ENCODE results near the gene GSN.
"Not testable (repeated sequence)": the region's sequence is repeated elsewhere in the genome, so short reads cannot be mapped to it uniquely, and the experiment has no call there.

Gene GSN

GRCh38 chr9:121288673-121289025, 20.7 kb downstream of the GSN start:
- no peak for DNase-seq (ENCODE audit: low read depth)

- no peak for DNase-seq (ENCODE audit: low read depth)
Observed at GRCh38 chr9:121289026-121289771, 21.2 kb downstream of the GSN start.

DNA sequence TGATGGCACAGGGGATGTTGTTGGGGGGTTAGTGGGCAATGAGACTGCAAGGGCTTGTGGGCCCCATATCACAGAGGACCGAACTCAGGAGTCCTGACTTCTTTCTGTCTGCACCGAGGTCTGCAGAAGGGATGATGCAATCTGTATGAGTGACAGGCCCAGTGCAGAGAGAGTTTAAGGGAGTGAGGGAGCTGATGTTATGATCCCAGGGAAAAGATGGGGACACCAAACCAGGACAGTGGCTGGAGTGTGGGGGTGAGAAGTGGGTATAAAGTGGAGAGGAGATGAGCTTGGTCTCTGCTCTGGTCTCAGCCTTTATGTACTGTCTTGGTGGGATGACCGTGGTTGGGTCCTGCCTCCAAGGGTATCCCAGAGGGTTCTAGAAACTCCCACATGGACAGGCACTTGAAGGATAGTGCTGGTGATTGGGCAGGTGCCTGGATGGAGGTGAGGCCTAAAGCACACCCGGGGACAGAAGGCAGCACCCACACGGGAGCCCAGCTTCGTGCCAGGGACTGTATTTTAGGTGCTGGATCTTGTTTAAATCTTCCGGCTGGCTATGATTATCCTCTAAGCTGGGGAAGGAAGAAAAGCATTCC, 21.9 kb downstream of the GSN start:
- no peak for DNase-seq (ENCODE audit: low read depth)

DNA sequence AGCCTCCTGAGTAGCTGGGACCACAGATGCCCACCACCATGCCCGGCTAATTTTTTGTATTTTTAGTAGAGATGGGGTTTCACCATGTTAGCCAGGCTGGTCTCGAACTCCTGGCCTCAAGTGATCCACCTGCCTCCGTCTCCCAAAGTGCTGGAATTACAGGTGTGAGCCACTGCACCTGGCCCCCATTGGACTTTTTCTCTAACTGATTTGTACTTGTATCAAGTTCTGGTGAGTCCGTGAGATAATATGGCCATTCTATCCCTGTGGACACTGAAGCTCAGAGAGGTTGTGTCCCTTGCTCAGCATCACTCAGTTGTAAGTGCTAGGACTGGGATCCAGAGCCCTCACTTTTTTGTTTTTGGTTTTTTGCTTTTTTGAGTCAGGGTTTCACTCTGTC, 23.6 kb downstream of the GSN start:
- DNase-seq (ENCODE audit: low read depth): not testable (repeated sequence)

DNA sequence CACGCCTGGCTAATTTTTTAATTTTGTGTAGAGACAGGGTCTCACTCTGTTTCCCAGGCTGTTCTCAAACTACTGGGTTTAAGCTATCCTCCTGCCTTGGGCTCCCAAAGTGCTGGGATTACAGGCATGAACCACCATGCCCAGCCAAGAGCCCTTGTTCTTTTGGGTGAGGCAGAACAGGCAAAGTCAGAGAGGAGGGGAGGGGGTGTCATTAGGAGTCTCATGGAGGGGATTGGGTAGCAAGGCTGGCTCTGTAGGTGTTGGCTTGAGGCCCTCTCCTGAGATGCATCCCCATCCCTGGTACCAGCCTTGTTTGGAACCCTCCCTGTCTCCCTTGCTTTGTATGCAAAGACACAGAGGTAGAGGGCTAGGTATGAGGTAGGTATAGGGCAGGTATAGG, 24.1 kb downstream of the GSN start:
- no peak for DNase-seq (ENCODE audit: low read depth)

- DNase-seq (ENCODE audit: low read depth): no peak
Observed at GRCh38 chr9:121292801-121293241, 24.9 kb downstream of the GSN start.

- DNase-seq (ENCODE audit: low read depth): no peak
Observed at GRCh38 chr9:121294151-121294743, 26.3 kb downstream of the GSN start.

- DNase-seq (ENCODE audit: low read depth): no peak
Observed at GRCh38 chr9:121294866-121295661, 27.1 kb downstream of the GSN start.

DNA sequence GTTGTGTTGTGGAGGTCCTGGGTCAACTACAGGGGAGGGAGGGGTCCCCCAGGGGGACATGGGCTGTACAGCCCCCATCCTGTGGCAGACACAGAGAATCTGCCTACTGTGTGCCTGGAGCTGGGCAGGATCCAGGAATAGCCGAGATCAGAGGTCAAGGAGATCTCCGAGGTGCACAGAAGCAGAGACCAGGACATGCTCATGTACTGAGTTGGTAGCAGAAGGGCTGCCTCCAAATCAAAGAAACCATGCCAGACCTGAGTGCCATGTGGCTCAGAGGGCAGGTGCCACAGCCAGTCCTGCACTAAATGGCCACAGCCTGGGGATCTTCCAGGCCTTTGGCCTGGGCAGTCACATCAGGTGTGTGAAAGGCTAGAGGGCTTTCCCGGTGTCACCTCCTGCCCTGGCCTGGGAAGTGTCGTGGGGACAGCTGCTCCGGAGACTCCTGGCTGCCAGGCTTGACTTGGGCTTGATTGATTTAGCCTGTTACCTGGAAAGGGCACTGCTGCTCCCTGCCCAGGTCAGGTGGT, 27.8 kb downstream of the GSN start:
- no peak for DNase-seq (ENCODE audit: low read depth)

DNA sequence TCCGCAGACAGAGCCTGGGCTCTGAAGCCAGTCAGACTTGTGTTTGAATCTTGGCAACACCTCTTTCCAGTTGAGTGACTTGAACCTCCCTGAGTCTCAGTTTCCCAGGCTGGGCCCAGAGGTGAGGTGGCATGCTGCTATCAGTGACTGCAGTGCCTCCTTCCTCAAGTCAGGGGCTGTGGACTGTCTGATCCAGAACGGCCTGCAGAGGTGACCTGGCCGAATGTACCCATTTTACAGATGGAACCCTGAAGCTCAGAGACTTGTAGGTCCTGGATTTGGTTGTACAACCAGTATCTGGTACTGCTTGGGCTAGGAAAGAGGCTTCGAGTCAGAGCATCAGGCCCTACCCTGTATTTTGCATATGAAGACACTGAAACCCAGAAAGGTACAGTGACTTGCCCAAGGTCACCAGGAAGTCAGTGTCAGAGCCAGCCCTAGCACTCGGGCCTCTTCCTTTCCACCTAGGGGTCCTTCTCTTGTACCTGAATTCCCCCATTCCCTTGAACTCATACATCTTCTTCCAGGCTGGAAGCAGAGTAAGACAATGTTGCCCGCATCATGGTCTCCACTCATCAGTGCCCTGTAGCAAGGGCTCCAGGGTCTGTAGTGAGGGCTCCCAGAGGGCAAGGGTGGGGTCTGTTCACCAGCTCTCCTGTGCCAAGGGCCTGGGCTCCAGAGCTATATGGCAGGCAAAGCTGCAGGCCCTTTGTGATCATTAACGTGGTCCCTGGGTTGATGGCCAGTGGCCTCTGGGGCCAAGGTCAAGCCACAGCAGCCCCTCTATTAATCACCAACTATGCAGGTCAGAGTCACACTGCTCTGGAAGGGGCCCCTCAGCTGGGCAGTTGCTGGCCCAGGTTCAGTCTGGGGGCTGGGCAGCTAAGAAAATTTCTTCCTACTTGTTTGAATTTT, 28.5 kb downstream of the GSN start:
- no peak for DNase-seq (ENCODE audit: low read depth)

DNA sequence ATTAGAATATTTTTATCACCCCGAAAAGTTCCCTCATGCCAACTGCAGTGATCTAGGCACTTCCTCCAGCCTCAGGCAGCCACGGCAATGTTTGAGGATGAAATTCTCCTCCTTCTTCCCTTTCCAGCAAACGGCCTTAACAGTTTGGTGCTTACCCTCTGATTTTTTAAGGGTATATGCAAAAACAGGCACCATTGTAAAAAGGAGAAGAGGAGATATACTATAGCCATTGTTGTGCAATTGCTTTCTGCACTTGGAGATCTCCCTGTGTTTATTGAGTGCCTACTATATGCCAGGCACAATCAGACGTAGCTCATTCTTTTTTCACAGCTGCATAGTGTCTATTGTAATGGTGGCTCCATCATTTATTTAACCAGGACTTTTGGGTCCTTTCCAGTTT, 29.4 kb downstream of the GSN start:
- DNase-seq (ENCODE audit: low read depth): no peak

DNA sequence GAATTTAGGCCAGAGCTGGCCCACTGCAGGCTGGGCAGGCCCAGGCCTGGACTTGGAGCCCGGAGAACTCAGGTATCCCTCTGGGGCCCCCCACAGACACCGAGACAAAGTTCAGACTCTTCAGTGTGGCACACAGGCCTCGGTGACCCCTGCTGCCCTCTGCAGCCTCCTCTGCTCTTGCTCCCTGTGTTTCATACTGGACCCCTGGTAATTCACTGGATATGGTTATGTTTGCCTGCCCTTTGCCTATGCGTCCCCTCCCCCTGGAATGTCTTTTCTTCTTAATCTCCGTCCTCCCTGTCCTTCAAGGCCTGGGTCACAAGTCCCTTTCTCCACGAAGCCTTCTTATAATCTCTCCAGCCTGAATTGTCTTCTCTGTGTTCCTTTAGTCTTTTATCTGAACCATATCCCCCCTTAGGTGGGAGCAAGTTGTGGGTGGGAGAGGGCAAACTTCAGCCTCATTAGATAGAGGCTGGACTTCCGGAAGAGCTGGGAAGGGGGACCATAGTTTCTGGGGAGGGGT, 30.1 kb downstream of the GSN start:
- DNase-seq (ENCODE audit: low read depth): no peak

- DNase-seq (ENCODE audit: low read depth): no peak
Observed at GRCh38 chr9:121298689-121299466, 30.9 kb downstream of the GSN start.

GRCh38 chr9:121299467-121300282, 31.7 kb downstream of the GSN start:
- DNase-seq (ENCODE audit: low read depth): no peak

DNA sequence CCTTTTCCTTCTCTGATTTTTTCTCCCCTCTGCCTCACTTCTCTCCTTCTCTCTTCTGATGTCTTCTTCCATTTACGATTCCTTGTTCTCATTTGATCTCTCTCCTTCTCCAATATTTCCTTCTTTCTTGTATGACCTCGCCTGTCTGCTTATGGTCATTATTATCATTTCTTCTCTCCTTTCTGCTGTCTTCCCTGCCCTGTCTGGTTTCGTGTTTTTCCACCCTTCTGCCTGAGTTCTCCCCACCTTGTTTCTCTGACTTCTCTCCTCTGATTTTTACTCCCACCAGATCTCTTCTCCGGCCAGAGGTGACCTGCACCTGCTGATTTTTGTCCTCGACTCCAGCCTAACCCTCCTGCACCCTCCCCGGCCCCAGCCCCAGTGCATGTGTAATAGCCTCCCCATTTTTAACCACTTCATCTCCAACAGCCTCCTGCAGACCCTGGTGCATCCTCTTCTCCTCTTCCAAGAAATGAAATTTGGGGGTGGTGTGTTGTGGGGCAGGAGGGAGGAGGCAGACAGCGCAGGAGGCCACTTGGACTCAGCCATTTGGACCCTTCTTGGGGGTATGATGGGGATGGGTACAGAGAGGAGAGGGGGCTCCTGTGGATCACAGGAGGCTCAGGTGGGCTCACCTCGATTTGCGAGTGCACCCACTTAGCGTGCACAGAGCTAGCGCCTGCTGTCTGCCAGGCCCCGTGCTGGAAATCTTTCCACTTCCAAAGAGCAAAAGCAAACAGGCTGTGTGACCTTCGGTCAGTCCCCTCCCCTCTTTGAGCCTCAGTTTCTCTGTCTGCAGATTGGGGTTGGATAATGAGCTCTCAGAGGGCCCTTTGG, 32.5 kb downstream of the GSN start:
- DNase-seq (ENCODE audit: low read depth): no peak

DNA sequence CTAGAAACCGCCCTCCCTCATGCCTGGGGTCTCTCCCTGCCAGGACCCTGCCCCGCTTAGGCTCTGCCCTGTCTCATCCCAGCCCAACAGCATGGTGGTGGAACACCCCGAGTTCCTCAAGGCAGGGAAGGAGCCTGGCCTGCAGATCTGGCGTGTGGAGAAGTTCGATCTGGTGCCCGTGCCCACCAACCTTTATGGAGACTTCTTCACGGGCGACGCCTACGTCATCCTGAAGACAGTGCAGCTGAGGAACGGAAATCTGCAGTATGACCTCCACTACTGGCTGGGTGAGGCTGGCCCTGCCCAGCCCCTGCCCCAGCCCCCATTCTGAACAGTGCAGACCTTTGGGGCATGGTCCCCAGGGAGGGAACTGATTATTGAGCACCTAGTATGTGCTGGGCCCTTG, 33.9 kb downstream of the GSN start:
- DNase-seq (ENCODE audit: low read depth): no peak

GRCh38 chr9:121302341-121302740, 34.4 kb downstream of the GSN start:
- DNase-seq (ENCODE audit: low read depth): no peak

- DNase-seq (ENCODE audit: low read depth): no peak
Observed at GRCh38 chr9:121302786-121303185, 34.8 kb downstream of the GSN start.
